GM18517 (cell line): ENCODE data around the gene GAS6.

Source experiments
- ATAC-seq: cut with Tn5 transposase; IDR thresholded peaks from one replicate; pipeline ENCODE4 v1.9.1; 2021; ENCODE audit warnings: mild to moderate bottlenecking, moderate library complexity; ENCODE audit not compliant: unreplicated experiment

Gene GAS6

GRCh38 chr13:113853518-113854237, 10.2 kb downstream of the GAS6 start:
- ATAC-seq = no peak

GRCh38 chr13:113852536-113853517, 11.0 kb downstream of the GAS6 start:
- ATAC-seq = no peak

- no peak for ATAC-seq
Measured at GRCh38 chr13:113851826-113852535, 11.9 kb downstream of the GAS6 start.

GRCh38 chr13:113851480-113851803, 12.4 kb downstream of the GAS6 start:
- no peak for ATAC-seq

GRCh38 chr13:113850722-113851479, 13.0 kb downstream of the GAS6 start:
- ATAC-seq = no peak

GRCh38 chr13:113849981-113850721, 13.7 kb downstream of the GAS6 start:
- no peak for ATAC-seq

- ATAC-seq = no peak
Measured at GRCh38 chr13:113849546-113849945, 14.3 kb downstream of the GAS6 start.

- ATAC-seq = no peak
Measured at GRCh38 chr13:113848431-113849260, 15.2 kb downstream of the GAS6 start.

- no peak for ATAC-seq
Measured at GRCh38 chr13:113848020-113848419, 15.9 kb downstream of the GAS6 start.

- ATAC-seq = no peak
Measured at GRCh38 chr13:113846636-113847318, 17.1 kb downstream of the GAS6 start.

GRCh38 chr13:113845723-113846635, 17.9 kb downstream of the GAS6 start:
- no peak for ATAC-seq

- ATAC-seq = no peak
Measured at GRCh38 chr13:113845055-113845454, 18.8 kb downstream of the GAS6 start.

GRCh38 chr13:113843864-113844556, 19.9 kb downstream of the GAS6 start:
- ATAC-seq = no peak

- ATAC-seq = no peak
Measured at GRCh38 chr13:113843063-113843654, 20.7 kb downstream of the GAS6 start.

- no peak for ATAC-seq
Measured at GRCh38 chr13:113842336-113843062, 21.4 kb downstream of the GAS6 start.

GRCh38 chr13:113841353-113841650, 22.6 kb downstream of the GAS6 start:
- ATAC-seq = no peak
